IPS-18a (cell line): ENCODE measurements around the gene TRIM33.
"Not testable (repeated sequence)": the region's sequence is repeated elsewhere in the genome, so short reads cannot be mapped to it uniquely, and the experiment has no call there.

Experiments
- H3K27ac ChIP-seq: one replicate; pipeline ENCODE4 v1.5.1; 2013; ENCODE audit warnings: low read length
- H3K27me3 ChIP-seq: one replicate; pipeline ENCODE4 v1.6.1; 2013; ENCODE audit warnings: mild to moderate bottlenecking, low read length; ENCODE audit not compliant: control insufficient read depth, insufficient read depth
- H3K36me3 ChIP-seq: one replicate; pipeline ENCODE4 v1.6.1; 2013; ENCODE audit warnings: low read depth, low read length; ENCODE audit not compliant: control insufficient read depth
- H3K4me1 ChIP-seq: one replicate; pipeline ENCODE4 v1.6.1; 2013; ENCODE audit warnings: low read depth, low read length; ENCODE audit not compliant: control insufficient read depth
- H3K4me3 ChIP-seq: one replicate; pipeline ENCODE4 v1.5.1; 2013; ENCODE audit warnings: low read length
- H3K9ac ChIP-seq: one replicate; pipeline ENCODE4 v1.6.1; 2013; ENCODE audit warnings: mild to moderate bottlenecking, low read length, moderate library complexity
- H3K9me3 ChIP-seq: one replicate; pipeline ENCODE4 v1.6.1; 2013; ENCODE audit warnings: low read depth, low read length; ENCODE audit not compliant: control insufficient read depth

The TRIM33 gene

GRCh38 chr1:114462341-114462740 is 48.7 kb downstream of the TRIM33 start:
- Histone ChIP-seq H3K9me3 (no peaks in the 10 kb centered on the region), H3K27me3 (no peaks in the 10 kb centered on the region), H3K4me3 (no peak overlapping the region), H3K4me1 (peaks cover 13% of the 10 kb centered on the region), H3K9ac (no peak overlapping the region), H3K36me3 (no peaks in the 10 kb centered on the region), H3K27ac (no peak overlapping the region)

- H3K27me3 ChIP-seq = no peaks in the 10 kb centered on the region
- H3K36me3 ChIP-seq = peaks cover 22% of the 10 kb centered on the region
- no peak overlapping the region for H3K27ac ChIP-seq
- no peak overlapping the region for H3K4me3 ChIP-seq
- no peaks in the 10 kb centered on the region for H3K9me3 ChIP-seq
- H3K9ac ChIP-seq = no peak overlapping the region
- no peaks in the 10 kb centered on the region for H3K4me1 ChIP-seq
These were observed 52.7 kb downstream of the TRIM33 start for GRCh38 chr1:114458237-114458777.

- H3K4me1 ChIP-seq = no peaks in the 10 kb centered on the region
- no peak overlapping the region for H3K4me3 ChIP-seq
- no peaks in the 10 kb centered on the region for H3K9me3 ChIP-seq
- H3K9ac ChIP-seq = no peak overlapping the region
- peaks cover 23% of the 10 kb centered on the region for H3K36me3 ChIP-seq
- H3K27me3 ChIP-seq = no peaks in the 10 kb centered on the region
- no peak overlapping the region for H3K27ac ChIP-seq
These were observed 53.2 kb downstream of the TRIM33 start for GRCh38 chr1:114457675-114458236.

GRCh38 chr1:114456586-114456985 is 54.4 kb downstream of the TRIM33 start:
- H3K27me3 ChIP-seq = no peaks in the 10 kb centered on the region
- H3K4me1 ChIP-seq = no peaks in the 10 kb centered on the region
- H3K9ac ChIP-seq = no peak overlapping the region
- no peak overlapping the region for H3K27ac ChIP-seq
- no peaks in the 10 kb centered on the region for H3K9me3 ChIP-seq
- no peak overlapping the region for H3K4me3 ChIP-seq
- peaks cover 23% of the 10 kb centered on the region for H3K36me3 ChIP-seq

GRCh38 chr1:114455102-114455785 is 55.8 kb downstream of the TRIM33 start:
- no peaks in the 10 kb centered on the region for H3K27me3 ChIP-seq
- H3K9me3 ChIP-seq = no peaks in the 10 kb centered on the region
- H3K4me1 ChIP-seq = no peaks in the 10 kb centered on the region
- no peak overlapping the region for H3K4me3 ChIP-seq
- peaks cover 23% of the 10 kb centered on the region for H3K36me3 ChIP-seq
- H3K27ac ChIP-seq = no peak overlapping the region
- no peak overlapping the region for H3K9ac ChIP-seq

- H3K9me3 ChIP-seq = no peaks in the 10 kb centered on the region
- no peaks in the 10 kb centered on the region for H3K4me1 ChIP-seq
- peaks cover 27% of the 10 kb centered on the region for H3K36me3 ChIP-seq
- no peak overlapping the region for H3K9ac ChIP-seq
- H3K4me3 ChIP-seq = no peak overlapping the region
- H3K27me3 ChIP-seq = no peaks in the 10 kb centered on the region
- no peak overlapping the region for H3K27ac ChIP-seq
These were observed 56.5 kb downstream of the TRIM33 start for GRCh38 chr1:114454539-114454938.

- no peak overlapping the region for H3K9ac ChIP-seq
- no peaks in the 10 kb centered on the region for H3K27me3 ChIP-seq
- H3K36me3 ChIP-seq = peaks cover 27% of the 10 kb centered on the region
- no peak overlapping the region for H3K4me3 ChIP-seq
- no peak overlapping the region for H3K27ac ChIP-seq
- H3K9me3 ChIP-seq = no peaks in the 10 kb centered on the region
- H3K4me1 ChIP-seq = no peaks in the 10 kb centered on the region
These were observed 57.6 kb downstream of the TRIM33 start for GRCh38 chr1:114453361-114453784.

GRCh38 chr1:114448370-114449036 is 62.5 kb downstream of the TRIM33 start:
- Histone ChIP-seq H3K36me3 (peaks cover 22% of the 10 kb centered on the region), H3K9me3 (no peaks in the 10 kb centered on the region), H3K9ac (no peak overlapping the region), H3K27ac (no peak overlapping the region), H3K4me3 (no peak overlapping the region), H3K27me3 (no peaks in the 10 kb centered on the region), H3K4me1 (no peaks in the 10 kb centered on the region)

- no peak overlapping the region for H3K27ac ChIP-seq
- H3K4me3 ChIP-seq = no peak overlapping the region
- no peaks in the 10 kb centered on the region for H3K4me1 ChIP-seq
- no peak overlapping the region for H3K9ac ChIP-seq
- H3K9me3 ChIP-seq = no peaks in the 10 kb centered on the region
- no peaks in the 10 kb centered on the region for H3K27me3 ChIP-seq
- H3K36me3 ChIP-seq = peaks cover 22% of the 10 kb centered on the region
These were observed 64.8 kb downstream of the TRIM33 start for GRCh38 chr1:114446198-114446597.

GRCh38 chr1:114443226-114443625 is 67.8 kb downstream of the TRIM33 start:
- not testable (repeated sequence) for H3K27me3 ChIP-seq, H3K9me3 ChIP-seq, H3K9ac ChIP-seq, H3K27ac ChIP-seq, H3K4me1 ChIP-seq, H3K4me3 ChIP-seq
- peaks cover 31% of the 10 kb centered on the region for H3K36me3 ChIP-seq

GRCh38 chr1:114441332-114441731 is 69.7 kb downstream of the TRIM33 start:
- no peak overlapping the region for H3K27ac ChIP-seq

More at GRCh38 chr1:114441332-114441731, 69.7 kb downstream of the TRIM33 start:
- H3K27me3 ChIP-seq = no peaks in the 10 kb centered on the region
- no peaks in the 10 kb centered on the region for H3K4me1 ChIP-seq
- no peaks in the 10 kb centered on the region for H3K9me3 ChIP-seq
- H3K9ac ChIP-seq = no peak overlapping the region
- H3K4me3 ChIP-seq = no peak overlapping the region
- peaks cover 24% of the 10 kb centered on the region for H3K36me3 ChIP-seq
